ENCODE measurements around the gene TLL2.

Gene TLL2

GRCh38 chr10:96380821-96381220, 132.9 kb downstream of the TLL2 start:
- Mint-ChIP-seq H3K9me3 (no peaks in the 10 kb centered on the region), H3K4me1 (ENCODE audit: low read depth) (peaks cover 5% of the 10 kb centered on the region), H3K27ac (no peak overlapping the region), H3K36me3 (ENCODE audit: low read depth) (no peaks in the 10 kb centered on the region), H3K27me3 (peaks cover 3% of the 10 kb centered on the region), H3K4me3 (no peak overlapping the region)

DNA sequence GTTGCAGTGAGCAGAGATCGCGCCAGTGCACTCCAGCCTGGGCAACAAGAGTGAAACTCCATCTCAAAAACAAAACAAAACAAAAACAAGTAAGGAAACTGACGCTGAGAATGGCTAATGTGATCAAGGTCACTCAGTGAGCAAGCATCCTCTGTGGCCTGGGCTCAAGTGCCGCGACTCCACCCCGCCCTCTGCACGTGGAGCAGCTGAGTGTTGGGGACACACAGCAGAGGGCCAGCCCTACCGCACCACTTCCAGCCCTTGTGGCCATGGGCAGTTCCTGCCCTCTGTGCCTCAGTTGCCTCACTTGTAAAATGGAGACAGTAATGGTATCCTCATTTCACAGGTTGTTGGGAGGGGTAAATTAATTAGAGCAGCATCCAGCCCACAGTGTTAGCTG, 134.0 kb downstream of the TLL2 start:
- Mint-ChIP-seq H3K4me1 (ENCODE audit: low read depth) (peaks cover 5% of the 10 kb centered on the region), H3K27me3 (peaks cover 3% of the 10 kb centered on the region), H3K4me3 (no peak overlapping the region), H3K27ac (no peak overlapping the region), H3K9me3 (no peaks in the 10 kb centered on the region), H3K36me3 (ENCODE audit: low read depth) (no peaks in the 10 kb centered on the region)

GRCh38 chr10:96378741-96379140, 135.0 kb downstream of the TLL2 start:
- H3K4me3 Mint-ChIP-seq = no peak overlapping the region
- H3K36me3 Mint-ChIP-seq (ENCODE audit: low read depth) = no peaks in the 10 kb centered on the region
- no peak overlapping the region for H3K27ac Mint-ChIP-seq
- no peaks in the 10 kb centered on the region for H3K9me3 Mint-ChIP-seq
- peaks cover 9% of the 10 kb centered on the region for H3K4me1 Mint-ChIP-seq (ENCODE audit: low read depth)
- H3K27me3 Mint-ChIP-seq = peaks cover 6% of the 10 kb centered on the region

GRCh38 chr10:96377816-96378294, 135.9 kb downstream of the TLL2 start:
- no peak overlapping the region for H3K27ac Mint-ChIP-seq
- H3K4me3 Mint-ChIP-seq = no peak overlapping the region
- peaks cover 6% of the 10 kb centered on the region for H3K27me3 Mint-ChIP-seq
- H3K9me3 Mint-ChIP-seq = no peaks in the 10 kb centered on the region
- H3K36me3 Mint-ChIP-seq (ENCODE audit: low read depth) = no peaks in the 10 kb centered on the region
- peaks cover 9% of the 10 kb centered on the region for H3K4me1 Mint-ChIP-seq (ENCODE audit: low read depth)

DNA sequence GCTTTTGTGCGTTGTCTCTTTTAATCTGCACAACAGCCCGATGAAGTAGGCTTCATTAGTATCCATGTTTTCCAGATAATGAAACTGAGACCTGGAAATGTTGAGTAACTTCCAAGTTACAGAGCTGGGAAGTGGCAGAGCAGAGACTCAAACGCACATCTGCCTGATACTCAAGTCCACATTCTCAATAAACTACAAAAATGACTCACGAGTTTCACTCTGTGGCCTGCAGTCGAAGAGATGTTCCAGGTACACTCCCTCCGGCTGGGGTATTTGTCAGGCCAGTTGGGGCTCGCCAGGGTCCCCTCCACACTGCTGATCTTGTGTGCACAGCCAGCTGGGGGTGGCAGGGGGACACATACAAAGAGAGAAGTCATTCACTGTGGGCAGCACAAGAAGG, 137.2 kb downstream of the TLL2 start:
- Mint-ChIP-seq H3K4me3 (no peak overlapping the region), H3K27ac (no peak overlapping the region), H3K36me3 (ENCODE audit: low read depth) (no peaks in the 10 kb centered on the region), H3K27me3 (peaks cover 6% of the 10 kb centered on the region), H3K9me3 (no peaks in the 10 kb centered on the region), H3K4me1 (ENCODE audit: low read depth) (peaks cover 9% of the 10 kb centered on the region)

GRCh38 chr10:96374985-96375830, 138.5 kb downstream of the TLL2 start:
- Mint-ChIP-seq H3K4me1 (ENCODE audit: low read depth) (peaks cover 9% of the 10 kb centered on the region), H3K36me3 (ENCODE audit: low read depth) (no peaks in the 10 kb centered on the region), H3K9me3 (no peaks in the 10 kb centered on the region), H3K27ac (no peak overlapping the region), H3K4me3 (peak overlapping the region; percentile 75), H3K27me3 (peaks cover 6% of the 10 kb centered on the region)

- Mint-ChIP-seq H3K27ac (no peak overlapping the region), H3K4me3 (peak overlapping the region; percentile 75), H3K27me3 (peaks cover 6% of the 10 kb centered on the region), H3K36me3 (ENCODE audit: low read depth) (no peaks in the 10 kb centered on the region), H3K4me1 (ENCODE audit: low read depth) (peaks cover 9% of the 10 kb centered on the region), H3K9me3 (no peaks in the 10 kb centered on the region)
These were observed 139.1 kb downstream of the TLL2 start for GRCh38 chr10:96374639-96374984.

DNA sequence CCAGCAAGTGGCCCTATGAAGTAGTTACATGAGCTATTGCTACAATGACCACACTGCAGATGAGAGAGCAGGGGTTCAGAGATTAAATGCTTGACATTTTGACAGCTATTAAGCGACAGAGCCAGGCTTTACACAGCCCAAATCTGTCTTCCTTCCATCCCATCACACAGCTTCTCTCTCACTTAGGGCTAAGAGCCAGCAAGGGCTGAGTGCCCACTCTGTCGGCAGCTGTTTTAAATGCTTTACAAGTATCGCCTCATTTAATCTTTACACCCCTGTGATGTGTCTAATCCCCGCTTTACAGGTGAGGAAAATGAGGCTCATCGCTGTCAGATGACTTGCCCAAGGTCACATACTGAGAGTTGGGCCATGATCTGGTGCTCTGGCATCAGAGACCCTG, 139.7 kb downstream of the TLL2 start:
- Mint-ChIP-seq H3K27ac (no peak overlapping the region), H3K4me3 (peak overlapping the region; percentile 52)

DNA sequence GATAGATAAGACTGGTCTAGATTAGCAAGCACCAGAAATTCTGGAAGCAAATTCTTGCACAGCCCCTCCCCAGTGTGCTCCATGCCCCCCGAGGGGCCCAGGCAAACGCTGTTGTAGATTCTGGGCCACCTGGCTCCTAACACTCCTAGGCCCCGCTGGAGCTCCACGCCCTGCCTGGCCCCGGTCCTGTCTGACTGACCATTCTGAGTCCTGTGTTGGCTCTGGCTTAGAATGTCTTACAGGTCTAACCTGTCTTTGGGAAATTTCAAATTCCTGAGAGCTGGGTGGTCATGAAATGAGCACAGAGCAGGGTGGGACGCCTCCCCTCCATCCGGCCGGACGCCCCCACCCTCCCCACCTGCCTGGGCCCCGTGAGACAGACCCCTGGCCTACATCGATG, 142.4 kb downstream of the TLL2 start:
- Mint-ChIP-seq H3K4me1 (ENCODE audit: low read depth) (peaks cover 4% of the 10 kb centered on the region), H3K4me3 (no peak overlapping the region), H3K27me3 (peaks cover 6% of the 10 kb centered on the region), H3K36me3 (ENCODE audit: low read depth) (no peaks in the 10 kb centered on the region), H3K9me3 (no peaks in the 10 kb centered on the region), H3K27ac (no peak overlapping the region)

More for the DNA sequence above, 139.7 kb downstream of the TLL2 start:
- H3K9me3 Mint-ChIP-seq = no peaks in the 10 kb centered on the region
- no peaks in the 10 kb centered on the region for H3K36me3 Mint-ChIP-seq (ENCODE audit: low read depth)
- H3K4me1 Mint-ChIP-seq (ENCODE audit: low read depth) = peaks cover 9% of the 10 kb centered on the region
- H3K27me3 Mint-ChIP-seq = peaks cover 6% of the 10 kb centered on the region

GRCh38 chr10:96370584-96371157, 143.1 kb downstream of the TLL2 start:
- peaks cover 4% of the 10 kb centered on the region for H3K4me1 Mint-ChIP-seq (ENCODE audit: low read depth)
- no peaks in the 10 kb centered on the region for H3K36me3 Mint-ChIP-seq (ENCODE audit: low read depth)
- H3K4me3 Mint-ChIP-seq = no peak overlapping the region
- H3K27ac Mint-ChIP-seq = no peak overlapping the region
- H3K27me3 Mint-ChIP-seq = peaks cover 6% of the 10 kb centered on the region
- H3K9me3 Mint-ChIP-seq = no peaks in the 10 kb centered on the region

- Mint-ChIP-seq H3K9me3 (no peaks in the 10 kb centered on the region), H3K27me3 (peaks cover 6% of the 10 kb centered on the region), H3K4me1 (ENCODE audit: low read depth) (peaks cover 4% of the 10 kb centered on the region), H3K36me3 (ENCODE audit: low read depth) (no peaks in the 10 kb centered on the region), H3K27ac (no peak overlapping the region), H3K4me3 (no peak overlapping the region)
These were observed 143.7 kb downstream of the TLL2 start for GRCh38 chr10:96369890-96370583.

- H3K27ac Mint-ChIP-seq = no peak overlapping the region
- H3K9me3 Mint-ChIP-seq = no peaks in the 10 kb centered on the region
- H3K36me3 Mint-ChIP-seq (ENCODE audit: low read depth) = no peaks in the 10 kb centered on the region
- no peak overlapping the region for H3K4me3 Mint-ChIP-seq
- H3K27me3 Mint-ChIP-seq = peaks cover under 1% of the 10 kb centered on the region
- H3K4me1 Mint-ChIP-seq (ENCODE audit: low read depth) = no peaks in the 10 kb centered on the region
These were observed 144.8 kb downstream of the TLL2 start for GRCh38 chr10:96368971-96369370.

GRCh38 chr10:96367470-96367869, 146.3 kb downstream of the TLL2 start:
- no peak overlapping the region for H3K27ac Mint-ChIP-seq
- H3K27me3 Mint-ChIP-seq = no peaks in the 10 kb centered on the region
- no peaks in the 10 kb centered on the region for H3K36me3 Mint-ChIP-seq (ENCODE audit: low read depth)
- H3K4me3 Mint-ChIP-seq = no peak overlapping the region
- no peaks in the 10 kb centered on the region for H3K9me3 Mint-ChIP-seq
- H3K4me1 Mint-ChIP-seq (ENCODE audit: low read depth) = no peaks in the 10 kb centered on the region

- H3K27me3 Mint-ChIP-seq = no peaks in the 10 kb centered on the region
These were observed 147.2 kb downstream of the TLL2 start for GRCh38 chr10:96366508-96366907.

GRCh38 chr10:96365571-96365970, 148.2 kb downstream of the TLL2 start:
- Mint-ChIP-seq H3K27ac (no peak overlapping the region), H3K9me3 (no peaks in the 10 kb centered on the region), H3K4me3 (no peak overlapping the region), H3K4me1 (ENCODE audit: low read depth) (no peaks in the 10 kb centered on the region), H3K27me3 (no peaks in the 10 kb centered on the region), H3K36me3 (ENCODE audit: low read depth) (no peaks in the 10 kb centered on the region)

More at GRCh38 chr10:96366508-96366907, 147.2 kb downstream of the TLL2 start:
- Mint-ChIP-seq H3K36me3 (ENCODE audit: low read depth) (no peaks in the 10 kb centered on the region), H3K9me3 (no peaks in the 10 kb centered on the region), H3K4me3 (no peak overlapping the region), H3K4me1 (ENCODE audit: low read depth) (no peaks in the 10 kb centered on the region), H3K27ac (no peak overlapping the region)
